IMR-90 (cell line): ENCODE data around the gene TGFBR2. TPM values are rescaled to one million over a fixed set of nuclear protein-coding genes. Genes with fewer than 3 reads are reported as not detected.

Source experiments
- ATAC-seq: fragments of 200-7000 bp; cut with Tn5 transposase; 2 replicates; pipeline ENCODE4 v1.9.1; 2020; ENCODE audit warnings: low read depth, mild to moderate bottlenecking, moderate library complexity
- BruUV-seq: library from RNA; stranded (reverse); fragments of 400-500 nt; replicated peaks from 2 replicates; lab custom pipeline; 2021; lab: Mats Ljungman, UMichigan
- CTCF ChIA-PET: fragments of 300-600 bp; formaldehyde crosslinking; extraction: SDS; loops from one replicate; lab custom pipeline; 2021; ENCODE audit warnings: antibody characterized with exemption; lab: Yijun Ruan, JAX
- POLR2A ChIA-PET: fragments of 300-600 bp; sonication (Branson Sonifier 250); formaldehyde crosslinking; loops from one replicate; lab custom pipeline; 2022; ENCODE audit warnings: antibody characterized with exemption; ENCODE audit not compliant: unreplicated experiment; lab: Charles Lee
- DNase-seq: peaks from one replicate; pipeline ENCODE4 v3.0.0; 2013
- H2AFZ ChIP-seq: replicated peaks from 2 replicates; pipeline ENCODE3; 2013; ENCODE audit warnings: low read length, mild to moderate bottlenecking; ENCODE audit not compliant: poor library complexity
- H2AK5ac ChIP-seq: 2 replicates; pipeline ENCODE4 v1.6.1; 2013; ENCODE audit warnings: low read depth, low read length, inconsistent platforms
- H2AK9ac ChIP-seq: replicated peaks from 2 replicates; pipeline ENCODE3; 2013; ENCODE audit warnings: mild to moderate bottlenecking, low read depth, low read length, moderate library complexity; ENCODE audit not compliant: poor library complexity
- H2BK120ac ChIP-seq: 2 replicates; pipeline ENCODE4 v1.6.1; 2013; ENCODE audit warnings: low read depth, low read length, inconsistent platforms
- H2BK15ac ChIP-seq: 3 replicates; pipeline ENCODE4 v1.6.1; 2013; ENCODE audit warnings: low read depth, low read length, inconsistent platforms
- H2BK20ac ChIP-seq: 2 replicates; pipeline ENCODE4 v1.6.1; 2013; ENCODE audit warnings: low read depth, mild to moderate bottlenecking, inconsistent platforms, low read length, moderate library complexity
- H2BK5ac ChIP-seq: 2 replicates; pipeline ENCODE4 v1.6.1; 2013; ENCODE audit warnings: mild to moderate bottlenecking, low read depth, low read length, inconsistent platforms; ENCODE audit not compliant: poor library complexity, severe bottlenecking
- H3K14ac ChIP-seq: replicated peaks from 2 replicates; pipeline ENCODE4 v1.6.1; 2013; ENCODE audit warnings: low read depth, low read length, inconsistent platforms
- H3K18ac ChIP-seq: 2 replicates; pipeline ENCODE4 v1.6.1; 2013; ENCODE audit warnings: low read depth, low read length, control low read depth
- H3K23ac ChIP-seq: 2 replicates; pipeline ENCODE4 v1.6.1; 2013; ENCODE audit warnings: low read depth, low read length, inconsistent platforms
- H3K27ac ChIP-seq: 2 replicates; pipeline ENCODE4 v1.5.1; 2013; ENCODE audit warnings: mild to moderate bottlenecking, control low read depth, low read length; ENCODE audit not compliant: insufficient read depth
- H3K27me3 ChIP-seq: 2 replicates; pipeline ENCODE4 v1.6.1; 2013; ENCODE audit warnings: low read length; ENCODE audit not compliant: control insufficient read depth, insufficient read depth
- H3K36me3 ChIP-seq: 2 replicates; pipeline ENCODE4 v1.6.1; 2013; ENCODE audit warnings: low read length, mixed read lengths; ENCODE audit not compliant: control insufficient read depth, insufficient read depth
- H3K4ac ChIP-seq: 2 replicates; pipeline ENCODE4 v1.6.1; 2013; ENCODE audit warnings: low read depth, low read length, inconsistent platforms
- H3K4me1 ChIP-seq: 2 replicates; pipeline ENCODE4 v1.6.1; 2013; ENCODE audit warnings: low read length, mixed read lengths; ENCODE audit not compliant: control insufficient read depth, insufficient read depth
- H3K4me2 ChIP-seq: 2 replicates; pipeline ENCODE4 v1.6.1; 2013; ENCODE audit warnings: low read depth, mild to moderate bottlenecking, control low read depth, low read length, moderate library complexity
- H3K4me3 ChIP-seq: 2 replicates; pipeline ENCODE4 v1.5.1; 2013; ENCODE audit warnings: low read depth, mild to moderate bottlenecking, control low read depth, low read length, moderate library complexity; ENCODE audit not compliant: insufficient read depth
- H3K56ac ChIP-seq: 2 replicates; pipeline ENCODE4 v1.6.1; 2013; ENCODE audit warnings: low read length, inconsistent platforms; ENCODE audit not compliant: insufficient read depth; ENCODE audit errors: extremely low read depth
- H3K79me1 ChIP-seq, 2 experiments: 2 replicates each; pipeline ENCODE4 v1.6.1; 2013; ENCODE audit warnings: low read length in 2 of 2, inconsistent platforms in 1 of 2, low read depth in 1 of 2
- H3K9ac ChIP-seq: 2 replicates; pipeline ENCODE4 v1.6.1; 2013; ENCODE audit warnings: low read depth, low read length, control low read depth
- H3K9me1 ChIP-seq: 2 replicates; pipeline ENCODE4 v1.6.1; 2013; ENCODE audit warnings: low read length, inconsistent platforms; ENCODE audit not compliant: insufficient read depth
- H3K9me3 ChIP-seq: 2 replicates; pipeline ENCODE4 v1.6.1; 2013; ENCODE audit warnings: low read length; ENCODE audit not compliant: control insufficient read depth, insufficient read depth
- H4K20me1 ChIP-seq: 2 replicates; pipeline ENCODE4 v1.6.1; 2013; ENCODE audit warnings: low read length, inconsistent platforms; ENCODE audit not compliant: insufficient read depth
- H4K5ac ChIP-seq: 2 replicates; pipeline ENCODE4 v1.6.1; 2013; ENCODE audit warnings: mild to moderate bottlenecking, low read depth, low read length, control low read depth
- H4K8ac ChIP-seq, 2 experiments: 2 replicates each; pipeline ENCODE4 v1.6.1; 2013; ENCODE audit warnings: low read depth in 2 of 2, low read length in 2 of 2, control low read depth in 1 of 2, inconsistent platforms in 1 of 2
- H4K91ac ChIP-seq: 2 replicates; pipeline ENCODE4 v1.6.1; 2013; ENCODE audit warnings: low read depth, low read length, inconsistent platforms; ENCODE audit not compliant: insufficient read depth
- CTCF ChIP-seq: conservative IDR thresholded peaks from 2 replicates; pipeline ENCODE4 v1.5.1; 2012; ENCODE audit warnings: mild to moderate bottlenecking, low read depth, low read length, improper control_type of control experiment
- POLR2A ChIP-seq: IDR thresholded peaks from 2 replicates; pipeline ENCODE4 v1.6.1; 2012; ENCODE audit warnings: mild to moderate bottlenecking, low read depth, low read length
- RAD21 ChIP-seq: IDR thresholded peaks from 2 replicates; pipeline ENCODE4 v1.6.1; 2012; ENCODE audit warnings: low read length, improper control_type of control experiment
- RCOR1 ChIP-seq: IDR thresholded peaks from 2 replicates; pipeline ENCODE4 v1.6.1; 2012; ENCODE audit warnings: mild to moderate bottlenecking, low read length, improper control_type of control experiment; ENCODE audit not compliant: insufficient replicate concordance
- RFX5 ChIP-seq: IDR thresholded peaks from 2 replicates; pipeline ENCODE4 v1.8.0; 2012; ENCODE audit warnings: low read depth, mild to moderate bottlenecking, low read length, moderate library complexity
- SMC3 ChIP-seq: fragments of 150-350 bp; IDR thresholded peaks from 2 replicates; pipeline ENCODE4 v1.6.1; 2016; ENCODE audit warnings: low read depth, mild to moderate bottlenecking, antibody characterized with exemption, low read length, moderate library complexity
- WGBS, 2 experiments: methylation state at CpG; one replicate each; pipeline versions ENCODE4 v1.1.5 to v1.1.7; 2013; ENCODE audit warnings: missing lambda C conversion rate in 2 of 2; ENCODE audit not compliant: insufficient read length in 1 of 2; ENCODE audit errors: extremely low coverage in 2 of 2; 5-methylcytosine and 5-hydroxymethylcytosine counted together
- dilution Hi-C: fragments of 300-500 bp; cut with HindIII; formaldehyde crosslinking; loops from one replicate; pipeline ENCODE4 v1.14.3; 2018; ENCODE audit warnings: low sequenced_read_pairs; ENCODE audit not compliant: unreplicated experiment
- in situ Hi-C: fragments of 300-500 bp; cut with MboI; formaldehyde crosslinking; loops from 3 replicates; pipeline ENCODE4 v1.14.3; 2019; ENCODE audit warnings: low sequenced_read_pairs, inconsistent platforms, mixed read lengths
- intact Hi-C: fragments of 100-400 bp; cut with micrococcal nuclease; formaldehyde crosslinking; loops from 2 replicates; pipeline ENCODE4 v1.10.0; 2022
- polyA plus RNA-seq, 3 experiments: library from polyadenylated mRNA; depleted of rRNA; stranded (reverse); fragments of >200 nt; gene quantifications; 2 replicates each; pipeline ENCODE4 v1.2.3, GENCODE V29; 2012; ENCODE audit warnings: low replicate concordance in 1 of 3
- total RNA-seq: library from RNA; depleted of rRNA; stranded (reverse); fragments of >200 nt; gene quantifications from 2 replicates; pipeline ENCODE4 v1.2.3, GENCODE V29; 2012

Gene TGFBR2
- total and polyA plus RNA-seq, 2 of the 4 experiments (the other 2 are of a cell fraction): 63.7 to 87.5 TPM

- no peak for TF ChIP-seq RCOR1
These were observed 86.2 kb downstream of the TGFBR2 start (continued) for GRCh38 chr3:30692498-30693130.

- H3K18ac ChIP-seq: no peak overlapping the region
- H3K56ac ChIP-seq: no peak overlapping the region
- TF ChIP-seq CTCF (peak; percentile 92), POLR2A (peak; percentile 49; the same call in 1 of the 2 replicates), RFX5 (no peak), SMC3 (peak; percentile 95), RAD21 (peak; percentile 99)
- DNase-seq: peak; percentile 77
- H4K20me1 ChIP-seq: no peaks in the 10 kb centered on the region
- TSS peak; percentile 74 for BruUV-seq
- no peak overlapping the region for H2BK15ac ChIP-seq
- H3K79me1 ChIP-seq: peaks cover 5 to 15% of the 10 kb centered on the region in 2 experiments; a peak in 2 of 4 replicates
- intact Hi-C loops (loop anchor here (1.0 to 5.0 kb wide), 7 partner anchors 59 to 651 kb away; partner anchors contain the start of gene TGFBR2), in situ Hi-C loops (loop anchor here (10.0 kb wide), 1 partner anchor 659 kb away; no protein-coding TSS in a partner anchor), dilution Hi-C loops (no loop called here)
- POLR2A ChIA-PET: interaction anchor here (1.0 kb wide), 1 partner anchor 86 kb away, joined by 5 read pairs; no protein-coding TSS in a partner anchor
- H2AFZ ChIP-seq: no peak overlapping the region
- no peak overlapping the region for H3K27ac ChIP-seq
- H2AK5ac ChIP-seq: no peak overlapping the region
- H4K5ac ChIP-seq: no peak overlapping the region
- H3K9me1 ChIP-seq: peaks cover 9% of the 10 kb centered on the region
- H2AK9ac ChIP-seq: no peak overlapping the region
- no peak overlapping the region for H4K8ac ChIP-seq
- peaks cover 7% of the 10 kb centered on the region for H3K4me1 ChIP-seq
- H3K14ac ChIP-seq: no peak overlapping the region
- H3K36me3 ChIP-seq: peaks cover 24% of the 10 kb centered on the region
- H2BK120ac ChIP-seq: peak overlapping the region; percentile 21; the same call in 1 of the 2 replicates
- no peak overlapping the region for H3K4me3 ChIP-seq
- H2BK5ac ChIP-seq: no peak overlapping the region
- no peaks in the 10 kb centered on the region for H3K27me3 ChIP-seq
- H3K9me3 ChIP-seq: no peaks in the 10 kb centered on the region
- H3K4me2 ChIP-seq: no peak overlapping the region
- H4K91ac ChIP-seq: no peak overlapping the region
- WGBS, 2 experiments: 0% methylated on average over 1 of the region's 2 CpGs; no CpG with 5 or more reads in 1 of the 2 experiments
- ATAC-seq: peak; percentile 80
- no peak overlapping the region for H2BK20ac ChIP-seq
- H3K9ac ChIP-seq: no peak overlapping the region
- CTCF ChIA-PET: interaction anchor here (0.6 to 1.8 kb wide), 18 partner anchors 11 to 730 kb away, joined by 3 to 8 read pairs (median 4); partner anchors contain the start of gene TGFBR2
- H3K23ac ChIP-seq: no peak overlapping the region
- H3K4ac ChIP-seq: peak overlapping the region; percentile 1; the same call in 1 of the 2 replicates
These were observed 87.2 kb downstream of the TGFBR2 start for GRCh38 chr3:30693470-30694120.
